ENCODE results near the gene ZNF462.

Gene ZNF462

GRCh38 chr9:106929471-106930177 lies 66.7 kb downstream of the ZNF462 start:
- DNase-seq, result no peak

GRCh38 chr9:106930477-106930876 lies 67.5 kb downstream of the ZNF462 start:
- no peak for DNase-seq

GRCh38 chr9:106931466-106931865 lies 68.5 kb downstream of the ZNF462 start:
- DNase-seq, result no peak

GRCh38 chr9:106932178-106932577 lies 69.2 kb downstream of the ZNF462 start:
- no peak for DNase-seq

GRCh38 chr9:106932675-106933074 lies 69.7 kb downstream of the ZNF462 start:
- DNase-seq, result no peak

GRCh38 chr9:106933470-106933869 lies 70.5 kb downstream of the ZNF462 start:
- DNase-seq, result no peak

GRCh38 chr9:106934442-106935238 lies 71.7 kb downstream of the ZNF462 start:
- DNase-seq, result no peak

GRCh38 chr9:106936680-106937079 lies 73.7 kb downstream of the ZNF462 start:
- DNase-seq, result no peak

GRCh38 chr9:106941916-106942315 lies 79.0 kb downstream of the ZNF462 start:
- DNase-seq, result no peak

GRCh38 chr9:106945727-106946660 lies 83.0 kb downstream of the ZNF462 start:
- DNase-seq, result no peak

GRCh38 chr9:106947106-106947900 lies 84.3 kb downstream of the ZNF462 start:
- DNase-seq, result no peak

GRCh38 chr9:106953174-106953573 lies 90.2 kb downstream of the ZNF462 start:
- no peak for DNase-seq

- no peak for DNase-seq
These were observed 91.6 kb downstream of the ZNF462 start for GRCh38 chr9:106954558-106954957.

- DNase-seq, result no peak
These were observed 92.2 kb downstream of the ZNF462 start for GRCh38 chr9:106954974-106955850.

- no peak for DNase-seq
These were observed 94.0 kb downstream of the ZNF462 start for GRCh38 chr9:106956971-106957370.

- no peak for DNase-seq
These were observed 96.1 kb downstream of the ZNF462 start for GRCh38 chr9:106958955-106959657.

GRCh38 chr9:106960258-106960657 lies 97.3 kb downstream of the ZNF462 start:
- DNase-seq, result no peak

- no peak for DNase-seq
These were observed 98.7 kb downstream of the ZNF462 start for GRCh38 chr9:106961623-106962022.

- DNase-seq, result no peak
These were observed 99.2 kb downstream of the ZNF462 start for GRCh38 chr9:106962122-106962521.

GRCh38 chr9:106962615-106963363 lies 99.8 kb downstream of the ZNF462 start:
- no peak for DNase-seq

All from RPMI8226 (cell line).